AG04450 (cell line): ENCODE data around the gene TRHDE. TPM values are rescaled to one million over a fixed set of nuclear protein-coding genes. Genes with fewer than 3 reads are reported as not detected.

Source experiments
- CTCF ChIA-PET: fragments of 300-600, 350-600 bp; formaldehyde crosslinking; extraction: SDS; loops from one replicate; lab custom pipeline; 2022; ENCODE audit warnings: antibody characterized with exemption, inconsistent platforms; lab: Charles Lee
- POLR2A ChIA-PET: fragments of 350-600 bp; formaldehyde crosslinking; extraction: SDS; loops from one replicate; lab custom pipeline; 2021; ENCODE audit warnings: antibody characterized with exemption, inconsistent platforms; lab: Yijun Ruan, JAX
- DNase-seq: peaks from one replicate; pipeline ENCODE4 v3.0.0-alpha.2; 2011; ENCODE audit warnings: low read depth, low spot score
- H3K27ac ChIP-seq: one replicate; pipeline ENCODE4 v1.5.1; 2012; ENCODE audit warnings: low read depth, low read length, control low read depth
- H3K27me3 ChIP-seq: one replicate; pipeline ENCODE4 v1.6.0; 2012; ENCODE audit warnings: low read length; ENCODE audit not compliant: control insufficient read depth, insufficient read depth
- H3K4me3 ChIP-seq: 2 replicates; pipeline ENCODE4 v1.5.1; 2011; ENCODE audit warnings: mild to moderate bottlenecking, low read depth, low read length, control low read depth
- H3K9me3 ChIP-seq: 2 replicates; pipeline ENCODE4 v1.5.1; 2012; ENCODE audit warnings: low read length; ENCODE audit not compliant: control insufficient read depth, insufficient read depth
- polyA plus RNA-seq: library from polyadenylated mRNA; depleted of rRNA; stranded (reverse); fragments of >200 nt; gene quantifications from 2 replicates; pipeline ENCODE4 v1.2.3, GENCODE V29; 2011
- TF ChIP-seq, protein P1 (sequence below): IDR thresholded peaks from 2 replicates; pipeline ENCODE4 v1.5.1; 2011; ENCODE audit warnings: low read depth, low read length, control low read depth, inconsistent platforms

The TRHDE gene
- polyA plus RNA-seq, 1 experiment = 90.7 TPM

GRCh38 chr12:72234886-72235285 lies 37.3 kb upstream of the TRHDE start:
- DNase-seq = no peak
- no peaks in the 10 kb centered on the region for H3K27me3 ChIP-seq

GRCh38 chr12:72236071-72236705 lies 36.0 kb upstream of the TRHDE start:
- POLR2A ChIA-PET = interaction anchor here (1.0 kb wide), 1 partner anchor 37 kb away, joined by 3 read pairs; no protein-coding TSS in a partner anchor
- Histone ChIP-seq H3K4me3 (no peak overlapping the region), H3K27ac (no peak overlapping the region), H3K27me3 (no peaks in the 10 kb centered on the region), H3K9me3 (no peaks in the 10 kb centered on the region)
- TF ChIP-seq, protein P1, sequence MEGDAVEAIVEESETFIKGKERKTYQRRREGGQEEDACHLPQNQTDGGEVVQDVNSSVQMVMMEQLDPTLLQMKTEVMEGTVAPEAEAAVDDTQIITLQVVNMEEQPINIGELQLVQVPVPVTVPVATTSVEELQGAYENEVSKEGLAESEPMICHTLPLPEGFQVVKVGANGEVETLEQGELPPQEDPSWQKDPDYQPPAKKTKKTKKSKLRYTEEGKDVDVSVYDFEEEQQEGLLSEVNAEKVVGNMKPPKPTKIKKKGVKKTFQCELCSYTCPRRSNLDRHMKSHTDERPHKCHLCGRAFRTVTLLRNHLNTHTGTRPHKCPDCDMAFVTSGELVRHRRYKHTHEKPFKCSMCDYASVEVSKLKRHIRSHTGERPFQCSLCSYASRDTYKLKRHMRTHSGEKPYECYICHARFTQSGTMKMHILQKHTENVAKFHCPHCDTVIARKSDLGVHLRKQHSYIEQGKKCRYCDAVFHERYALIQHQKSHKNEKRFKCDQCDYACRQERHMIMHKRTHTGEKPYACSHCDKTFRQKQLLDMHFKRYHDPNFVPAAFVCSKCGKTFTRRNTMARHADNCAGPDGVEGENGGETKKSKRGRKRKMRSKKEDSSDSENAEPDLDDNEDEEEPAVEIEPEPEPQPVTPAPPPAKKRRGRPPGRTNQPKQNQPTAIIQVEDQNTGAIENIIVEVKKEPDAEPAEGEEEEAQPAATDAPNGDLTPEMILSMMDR = no peak
- CTCF ChIA-PET = interaction anchor here (0.9 kb wide), 1 partner anchor 31 kb away, joined by 3 read pairs; no protein-coding TSS in a partner anchor
- no peak for DNase-seq

More at GRCh38 chr12:72234886-72235285, 37.3 kb upstream of the TRHDE start:
- H3K4me3 ChIP-seq = no peak overlapping the region
- POLR2A ChIA-PET = no interaction called here
- CTCF ChIA-PET = no interaction called here
- H3K27ac ChIP-seq = no peak overlapping the region
- TF ChIP-seq, protein P1 = no peak
- H3K9me3 ChIP-seq = no peaks in the 10 kb centered on the region

DNA sequence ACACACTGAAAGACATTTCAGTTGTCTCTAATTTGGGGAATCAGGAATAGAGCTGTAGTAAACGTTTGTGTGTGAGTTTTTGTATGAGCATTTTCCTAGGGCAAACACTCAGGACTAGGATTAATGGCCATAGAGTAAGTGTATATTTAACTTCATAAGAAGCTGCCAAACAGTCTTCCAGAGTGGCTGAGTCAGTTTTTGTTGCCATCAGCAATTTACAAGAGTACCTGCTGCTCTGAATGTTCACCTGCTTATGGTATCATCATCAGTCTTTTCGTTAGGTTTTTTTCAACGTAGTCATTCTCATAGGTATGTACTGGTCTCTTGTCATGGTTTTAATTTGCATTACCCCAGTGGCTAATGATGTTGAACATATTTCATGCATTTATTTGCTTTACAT lies 30.6 kb upstream of the TRHDE start:
- TF ChIP-seq, protein P1 = no peak
- ChIA-PET POLR2A (no interaction called here), CTCF (interaction anchor here (1.4 kb wide), 1 partner anchor 23 kb away, joined by 3 read pairs; no protein-coding TSS in a partner anchor)
- H3K27ac ChIP-seq = no peak overlapping the region
- DNase-seq = no peak
- H3K27me3 ChIP-seq = no peaks in the 10 kb centered on the region
- no peak overlapping the region for H3K4me3 ChIP-seq
- no peaks in the 10 kb centered on the region for H3K9me3 ChIP-seq

DNA sequence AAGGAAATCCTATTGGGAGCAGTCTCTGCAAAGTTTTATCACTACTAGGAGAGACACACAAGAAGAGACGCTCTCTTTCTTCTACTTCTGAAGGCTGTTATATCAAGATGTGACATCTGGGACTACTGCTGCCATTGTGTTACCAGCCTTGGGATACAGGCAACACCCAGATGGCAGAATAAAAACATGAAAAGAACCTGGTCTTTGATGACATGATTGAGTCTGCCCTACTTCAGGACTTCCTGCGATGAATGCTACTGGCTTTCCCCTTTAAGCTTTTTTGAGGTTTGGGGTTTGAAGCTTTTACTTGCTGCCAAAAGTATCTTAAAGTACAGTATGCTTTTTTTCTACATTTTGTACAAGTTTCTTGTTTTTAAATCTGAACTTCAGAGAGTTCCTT lies 29.2 kb upstream of the TRHDE start:
- POLR2A ChIA-PET = no interaction called here
- no peak overlapping the region for H3K4me3 ChIP-seq
- H3K27ac ChIP-seq = no peak overlapping the region
- TF ChIP-seq, protein P1 = no peak
- H3K27me3 ChIP-seq = no peaks in the 10 kb centered on the region
- H3K9me3 ChIP-seq = no peaks in the 10 kb centered on the region
- no peak for DNase-seq
- CTCF ChIA-PET = no interaction called here

- POLR2A ChIA-PET = no interaction called here
- no peaks in the 10 kb centered on the region for H3K9me3 ChIP-seq
- CTCF ChIA-PET = interaction anchor here (0.6 kb wide), 1 partner anchor 568 kb away, joined by 3 read pairs; no protein-coding TSS in a partner anchor
- no peak overlapping the region for H3K27ac ChIP-seq
- DNase-seq = no peak
- no peak overlapping the region for H3K4me3 ChIP-seq
- H3K27me3 ChIP-seq = no peaks in the 10 kb centered on the region
- TF ChIP-seq, protein P1 = no peak
Measured at GRCh38 chr12:72246370-72246769, 25.8 kb upstream of the TRHDE start.
